GM23248 (cell line): ENCODE data around the gene IFI27.

ENCODE experiments used
- EZH2 ChIP-seq: fragments of 200-600 bp; sonication (generic); IDR thresholded peaks from 2 replicates; pipeline ENCODE4 v1.6.1; 2018; ENCODE audit warnings: antibody characterized with exemption, mild to moderate bottlenecking; ENCODE audit not compliant: insufficient read depth, poor library complexity, severe bottlenecking
- EZH2phosphoT487 ChIP-seq: fragments of 200-600 bp; sonication (generic); IDR thresholded peaks from 2 replicates; pipeline ENCODE4 v1.6.1; 2018; ENCODE audit warnings: antibody characterized with exemption, moderate library complexity, mild to moderate bottlenecking, low read depth; ENCODE audit not compliant: insufficient read depth

DNA sequence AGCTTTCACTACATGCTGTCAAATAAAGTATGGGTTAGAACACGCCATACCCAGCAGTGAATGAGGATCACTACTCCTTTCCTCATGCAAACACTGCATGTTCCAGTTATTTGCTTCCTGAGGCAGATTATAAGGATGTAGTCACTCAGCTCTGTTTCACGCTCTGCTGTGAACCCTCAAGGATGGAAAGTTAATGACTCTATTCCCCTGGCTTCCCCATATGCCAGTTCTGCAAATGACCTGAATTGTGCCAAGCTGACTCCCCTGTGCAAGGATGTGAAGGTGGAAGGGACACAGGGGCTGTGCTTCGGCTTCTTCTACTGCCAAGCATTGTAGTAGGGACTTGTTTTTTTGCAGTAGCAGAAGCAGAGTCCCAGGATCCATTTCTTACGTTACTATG lies 22.6 kb upstream of the IFI27 start:
- TF ChIP-seq EZH2 (no peak), EZH2phosphoT487 (no peak)
